Right lobe of liver (tissue), 6 donors: ENCODE measurements around the gene KIAA0586. TPM values are rescaled to one million over a fixed set of nuclear protein-coding genes. Genes with fewer than 3 reads are reported as not detected.
"Not testable (repeated sequence)": the region's sequence is repeated elsewhere in the genome, so short reads cannot be mapped to it uniquely, and the experiment has no call there.

Experiments
- ATAC-seq, 4 donors: fragments of 200-7000 bp; cut with Tn5 transposase; one replicate each; pipeline ENCODE4 v1.9.1; 2020; ENCODE audit warnings: mild to moderate bottlenecking in 4 of 4, moderate library complexity in 4 of 4
- DNase-seq, 3 donors: peaks; one replicate each; pipeline ENCODE4 v3.0.0-alpha.2; 2020
- H3K27ac ChIP-seq, 3 donors: fragments of 200-600 bp; one replicate each; pipeline ENCODE4 v1.8.0; 2022
- H3K27me3 ChIP-seq, 2 donors: fragments of 200-600 bp; one replicate each; pipeline ENCODE4 v1.8.0; 2022
- H3K36me3 ChIP-seq, 4 donors: fragments of 200-600 bp; sonication (generic) in 1 of 4; one replicate each; pipeline versions ENCODE4 v1.5.1 to v1.8.0; 2017 to 2022; ENCODE audit warnings: control low read depth in 1 of 4
- H3K4me1 ChIP-seq, 4 donors: fragments of 200-600 bp; sonication (generic) in 1 of 4; one replicate each; pipeline versions ENCODE4 v1.5.1 to v1.8.0; 2017 to 2022; ENCODE audit warnings: control low read depth in 1 of 4
- H3K4me3 ChIP-seq, 3 donors: fragments of 200-600 bp; one replicate each; pipeline ENCODE4 v1.8.0; 2022
- H3K9me3 ChIP-seq, 4 donors: fragments of 200-600 bp; sonication (generic) in 1 of 4; one replicate each; pipeline versions ENCODE4 v1.5.1 to v1.8.0; 2017 to 2022; ENCODE audit warnings: control low read depth in 1 of 4
- POLR2A ChIP-seq: fragments of 450-650 bp; IDR thresholded peaks from one replicate; pipeline ENCODE4 v1.6.1; 2017; ENCODE audit warnings: antibody characterized with exemption, mild to moderate bottlenecking
- whole genome bisulfite sequencing: methylation state at CpG from one replicate; pipeline ENCODE4 v1.1.6; 2018; ENCODE audit warnings: low coverage, low lambda C conversion rate; ENCODE audit not compliant: insufficient coverage; ENCODE audit errors: missing lambda C conversion rate; 5-methylcytosine and 5-hydroxymethylcytosine counted together
- intact Hi-C, 2 donors: fragments of 100-400 bp; cut with DNase I; formaldehyde crosslinking; loops; one replicate each; pipeline versions ENCODE4 v1.11.2 to v1.14.1; 2022
- total RNA-seq, 6 experiments: library from RNA; depleted of rRNA in 2 of 6; stranded (reverse); fragments of >200 nt in 2 of 6; fragmentation: NEBNext Ultra II Directional in 3 of 6; extraction: Animal tissue kit (Norgen Biotek cat#: 25700) in 3 of 6; gene quantifications; one replicate each; pipeline versions ENCODE4 v1.1.0 to v1.2.4, GENCODE V29; 2016 to 2023
- TF ChIP-seq, protein P1 (sequence below), 4 donors: fragments of 200-600 bp in 3 of 4; fragments of 450-650 bp in 1 of 4; IDR thresholded peaks; one replicate each; pipeline versions ENCODE4 v1.5.1 to v1.8.0; 2016 to 2022; ENCODE audit warnings: antibody characterized with exemption in 4 of 4, mild to moderate bottlenecking in 2 of 4
- donor health status: DM: no; HTN: yes; CAD: no.
- donor health status: DM: no; HTN: no; CAD: no.
- donor health status: DM: no; HTN: no; CAD: no.
- donor health status: DM: no; HTN: yes; CAD: no.
- donor health status: DM: no; HTN: yes; CAD: no.

KIAA0586 gene
- total RNA-seq, 6 experiments from 2014 or later = 4.7 to 14.6 (median 9.0) TPM

DNA sequence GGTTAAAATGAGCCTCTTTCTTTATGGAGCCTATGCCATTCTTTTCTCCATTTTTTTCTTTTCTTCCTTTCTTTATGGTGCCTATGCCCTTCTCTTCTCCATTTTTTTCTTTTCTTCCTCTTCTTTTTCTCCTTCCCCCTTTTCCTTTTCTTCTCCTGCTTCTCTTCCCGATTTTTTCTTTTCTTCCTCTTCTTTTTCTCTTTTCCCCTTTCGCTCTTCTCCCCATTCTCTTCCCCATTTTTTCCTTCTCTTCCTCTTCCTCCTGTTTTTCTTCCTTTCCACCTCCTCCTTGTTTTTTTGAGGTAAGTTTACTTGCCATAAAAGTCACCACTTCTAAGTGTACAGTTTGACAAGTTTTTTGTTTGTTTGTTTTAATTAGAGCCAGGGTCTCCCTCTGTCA is 50.1 kb downstream of the KIAA0586 start:
- intact Hi-C loops = no loop called here
- WGBS = 80% methylated on average over 2 of the region's 2 CpGs
- ATAC-seq = no peak
- peaks cover 0 to 5% (median 1%) of the 10 kb centered on the region in 4 donors for H3K36me3 ChIP-seq
- DNase-seq = no peak
- no peak for TF ChIP-seq POLR2A
- TF ChIP-seq, protein P1, sequence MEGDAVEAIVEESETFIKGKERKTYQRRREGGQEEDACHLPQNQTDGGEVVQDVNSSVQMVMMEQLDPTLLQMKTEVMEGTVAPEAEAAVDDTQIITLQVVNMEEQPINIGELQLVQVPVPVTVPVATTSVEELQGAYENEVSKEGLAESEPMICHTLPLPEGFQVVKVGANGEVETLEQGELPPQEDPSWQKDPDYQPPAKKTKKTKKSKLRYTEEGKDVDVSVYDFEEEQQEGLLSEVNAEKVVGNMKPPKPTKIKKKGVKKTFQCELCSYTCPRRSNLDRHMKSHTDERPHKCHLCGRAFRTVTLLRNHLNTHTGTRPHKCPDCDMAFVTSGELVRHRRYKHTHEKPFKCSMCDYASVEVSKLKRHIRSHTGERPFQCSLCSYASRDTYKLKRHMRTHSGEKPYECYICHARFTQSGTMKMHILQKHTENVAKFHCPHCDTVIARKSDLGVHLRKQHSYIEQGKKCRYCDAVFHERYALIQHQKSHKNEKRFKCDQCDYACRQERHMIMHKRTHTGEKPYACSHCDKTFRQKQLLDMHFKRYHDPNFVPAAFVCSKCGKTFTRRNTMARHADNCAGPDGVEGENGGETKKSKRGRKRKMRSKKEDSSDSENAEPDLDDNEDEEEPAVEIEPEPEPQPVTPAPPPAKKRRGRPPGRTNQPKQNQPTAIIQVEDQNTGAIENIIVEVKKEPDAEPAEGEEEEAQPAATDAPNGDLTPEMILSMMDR (IDR thresholded peaks at IDR 0.05) = no peak
- H3K4me1 ChIP-seq = no peaks in the 10 kb centered on the region
- H3K4me3 ChIP-seq = no peak overlapping the region
- H3K27ac ChIP-seq = no peak overlapping the region
- no peaks in the 10 kb centered on the region for H3K9me3 ChIP-seq
- no peaks in the 10 kb centered on the region for H3K27me3 ChIP-seq

- intact Hi-C loops, H3K27me3 ChIP-seq, DNase-seq, H3K36me3 ChIP-seq, ATAC-seq, H3K27ac ChIP-seq, H3K9me3 ChIP-seq, H3K4me1 ChIP-seq, H3K4me3 ChIP-seq: not testable (repeated sequence)
- 93% methylated on average over 3 of the region's 5 CpGs for WGBS
These were observed 50.8 kb downstream of the KIAA0586 start for GRCh38 chr14:58478329-58478728.

- no peak for ATAC-seq
- Histone ChIP-seq H3K36me3 (peaks cover 0 to 3% (median 0%) of the 10 kb centered on the region in 4 donors), H3K9me3 (no peaks in the 10 kb centered on the region), H3K27me3 (no peaks in the 10 kb centered on the region), H3K4me1 (no peaks in the 10 kb centered on the region), H3K27ac (no peak overlapping the region), H3K4me3 (no peak overlapping the region)
- TF ChIP-seq, protein P1 (IDR thresholded peaks at IDR 0.05) = no peak
- TF ChIP-seq POLR2A = no peak
- intact Hi-C loops = no loop called here
- 71% methylated on average over 1 of the region's 1 CpG for WGBS
- DNase-seq = no peak
These were observed 52.5 kb downstream of the KIAA0586 start for GRCh38 chr14:58479975-58480374.

GRCh38 chr14:58484176-58484575 is 56.7 kb downstream of the KIAA0586 start:
- H3K4me1 ChIP-seq = no peaks in the 10 kb centered on the region
- TF ChIP-seq, protein P1 (IDR thresholded peaks at IDR 0.05) = no peak
- no peak for TF ChIP-seq POLR2A
- DNase-seq = no peak
- ATAC-seq = no peak
- H3K27me3 ChIP-seq = no peaks in the 10 kb centered on the region
- WGBS = 69% methylated on average over 1 of the region's 1 CpG
- intact Hi-C loops = no loop called here
- H3K27ac ChIP-seq = no peak overlapping the region
- peaks cover 0 to 23% (median 3%) of the 10 kb centered on the region in 4 donors for H3K36me3 ChIP-seq
- H3K4me3 ChIP-seq = no peak overlapping the region
- no peaks in the 10 kb centered on the region for H3K9me3 ChIP-seq

DNA sequence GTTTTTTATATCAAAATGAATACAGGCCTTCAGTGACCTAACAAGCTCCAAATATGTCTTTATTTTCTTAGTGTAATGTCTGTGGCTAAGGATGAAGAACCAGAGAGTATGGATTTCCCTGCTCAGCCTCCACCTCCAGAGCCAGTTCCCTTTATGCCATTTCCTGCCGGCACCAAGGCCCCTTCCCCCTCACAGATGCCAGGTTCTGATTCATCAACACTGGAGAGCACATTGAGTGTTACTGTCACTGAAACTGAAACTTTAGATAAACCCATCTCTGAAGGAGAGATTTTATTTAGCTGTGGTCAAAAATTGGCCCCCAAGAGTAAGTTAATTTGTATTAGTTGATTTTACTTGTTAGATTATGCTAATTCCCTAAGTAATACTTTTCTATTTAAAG is 61.0 kb downstream of the KIAA0586 start:
- DNase-seq (no peak), ATAC-seq (no peak)
- no peak overlapping the region for H3K27ac ChIP-seq
- H3K36me3 ChIP-seq = peaks cover 0 to 41% (median 2%) of the 10 kb centered on the region in 4 donors
- WGBS = 40% methylated on average over 1 of the region's 1 CpG
- intact Hi-C loops = no loop called here
- H3K27me3 ChIP-seq = no peaks in the 10 kb centered on the region
- H3K9me3 ChIP-seq = no peaks in the 10 kb centered on the region
- no peak overlapping the region for H3K4me3 ChIP-seq
- no peaks in the 10 kb centered on the region for H3K4me1 ChIP-seq
- TF ChIP-seq, protein P1 (IDR thresholded peaks at IDR 0.05) = no peak
- TF ChIP-seq POLR2A = no peak
